Activated CD4-positive, alpha-beta T cell treated with anti-CD3 and anti-CD28 coated beads, Interleukin-2, amount 50 U/mL, for 24 hours (primary cell): ENCODE measurements around the gene ADAD2.

Experiments used
- DNase-seq, 2 donors: peaks; one replicate each; pipeline ENCODE4 v3.0.0-alpha.2; 2020; ENCODE audit warnings: low read depth in 1 of 2, low spot score in 1 of 2

Gene ADAD2

GRCh38 chr16:84245956-84246678 lies 55.2 kb downstream of the ADAD2 start:
- DNase-seq, result no peak

GRCh38 chr16:84246679-84247077 lies 55.7 kb downstream of the ADAD2 start:
- no peak for DNase-seq
